Measurements from ENCODE around the gene DUSP1.

DNA sequence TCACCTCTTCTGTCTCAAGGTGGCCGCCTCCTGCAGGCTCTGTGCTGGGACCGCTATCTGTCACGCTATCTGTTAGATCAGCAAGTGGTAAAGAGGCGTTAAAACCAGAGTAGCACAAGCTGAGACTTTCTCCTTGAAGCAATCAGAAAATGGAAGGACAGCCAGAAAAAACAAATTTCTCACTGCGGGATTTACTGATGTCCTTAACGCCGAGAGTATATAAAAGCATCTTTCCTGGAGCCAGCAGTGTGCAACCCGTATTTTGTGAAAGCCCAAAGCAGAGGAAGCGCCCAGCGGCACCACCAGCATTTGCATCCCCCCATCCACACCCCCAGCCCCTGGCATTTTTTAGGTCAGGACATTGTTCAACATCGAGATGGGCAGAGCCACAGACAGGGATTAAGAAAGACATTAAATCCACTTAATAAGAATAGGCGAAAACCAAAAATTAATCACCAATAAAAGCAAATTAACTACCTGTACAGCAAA lies 48.6 kb downstream of the DUSP1 start:
- TF ChIP-seq POLR2AphosphoS5 (IDR thresholded peaks at IDR 0.05; ENCODE audit: low read depth, low read length) (no peak), CTCF (IDR thresholded peaks at IDR 0.05 in 2 of 3, conservative IDR thresholded peaks at IDR 0.05 in 1 of 3; ENCODE audit: borderline replicate concordance in 1 of 3, insufficient read depth in 1 of 3, low read depth in 2 of 3, low read length in 2 of 3) (no peak), EZH2 (IDR thresholded peaks at IDR 0.05) (no peak), POLR2A (IDR thresholded peaks at IDR 0.05; ENCODE audit: borderline replicate concordance, extremely low read depth, insufficient read depth, insufficient read length) (no peak), ELF1 (IDR thresholded peaks at IDR 0.05; ENCODE audit: borderline replicate concordance, low read depth) (no peak), JUND (IDR thresholded peaks at IDR 0.05) (no peak), ZFX (IDR thresholded peaks at IDR 0.05) (no peak), SIN3A (IDR thresholded peaks at IDR 0.05; ENCODE audit: low read depth) (no peak), SRF (IDR thresholded peaks at IDR 0.05; ENCODE audit: low read depth) (no peak), ZBTB33 (IDR thresholded peaks at IDR 0.05; ENCODE audit: extremely low read depth, insufficient replicate concordance, low read length) (no peak), MAX (IDR thresholded peaks at IDR 0.05) (no peak)

Measured in HCT116 (cell line).